Left lung (tissue), 10 donors: ENCODE results near the gene SDK1. TPM values are rescaled to one million over a fixed set of nuclear protein-coding genes. Genes with fewer than 3 reads are reported as not detected.

Experiments
- ATAC-seq: fragments of 200-7000 bp; cut with Tn5 transposase; one replicate; pipeline ENCODE4 v1.9.1; 2020; ENCODE audit warnings: moderate library complexity
- DNase-seq, 4 donors: peaks; one replicate each; pipeline ENCODE4 v3.0.0-alpha.2; 2013 to 2020
- H3K27ac ChIP-seq, 2 donors: fragments of 200-600 bp; sonication (generic) in 1 of 2; one replicate each; pipeline versions ENCODE4 v1.5.0 to v1.8.0; 2020 to 2021
- H3K27me3 ChIP-seq, 2 donors: fragments of 200-600 bp; sonication (generic) in 1 of 2; one replicate each; pipeline versions ENCODE4 v1.5.0 to v1.8.0; 2020 to 2021
- H3K36me3 ChIP-seq, 2 donors: fragments of 200-600 bp; sonication (generic) in 1 of 2; one replicate each; pipeline versions ENCODE4 v1.5.0 to v1.8.0; 2020 to 2021
- H3K4me1 ChIP-seq, 2 donors: fragments of 200-600 bp; one replicate each; pipeline ENCODE4 v1.8.0; 2021
- H3K4me3 ChIP-seq, 2 donors: fragments of 200-600 bp; sonication (generic) in 1 of 2; one replicate each; pipeline versions ENCODE4 v1.5.0 to v1.8.0; 2020 to 2021; ENCODE audit warnings: mild to moderate bottlenecking in 1 of 2
- H3K9me3 ChIP-seq, 2 donors: fragments of 200-600 bp; sonication (generic) in 1 of 2; one replicate each; pipeline versions ENCODE4 v1.5.0 to v1.8.0; 2020 to 2021
- intact Hi-C, 2 donors: fragments of 100-400 bp; cut with DNase I; formaldehyde crosslinking; loops; one replicate each; pipeline versions ENCODE4 v1.11.2 to v1.14.2; 2022
- polyA plus RNA-seq, 6 donors: library from polyadenylated mRNA; unstranded; fragments of 120-200 nt; gene quantifications; one replicate each; pipeline ENCODE4 v1.2.1, GENCODE V29; 2013; ENCODE audit not compliant: insufficient read length in 6 of 6
- total RNA-seq, 2 donors: library from RNA; stranded (reverse); fragmentation: NEBNext Ultra II Directional; extraction: Animal tissue kit (Norgen Biotek cat#: 25700); gene quantifications; one replicate each; pipeline ENCODE4 v1.2.1, GENCODE V29; 2021
- TF ChIP-seq, protein P1 (sequence below), 2 donors: fragments of 200-600 bp; sonication (generic) in 1 of 2; IDR thresholded peaks; one replicate each; pipeline versions ENCODE4 v1.5.0 to v1.8.0; 2021; ENCODE audit warnings: antibody characterized with exemption in 2 of 2
- donor health status: DM: no; HTN: yes; CAD: no.
- donor health status: DM: no; HTN: no; CAD: no.

Gene SDK1
- total and polyA plus RNA-seq, 8 donors = 5.5 to 17.6 (median 13.0) TPM

GRCh38 chr7:4138866-4139265, 837.8 kb downstream of the SDK1 start:
- Histone ChIP-seq H3K4me3 (no peak overlapping the region), H3K36me3 (no peaks in the 10 kb centered on the region), H3K9me3 (no peaks in the 10 kb centered on the region), H3K27me3 (peaks cover 0 to 5% of the 10 kb centered on the region in 2 donors), H3K4me1 (no peaks in the 10 kb centered on the region), H3K27ac (no peak overlapping the region)
- DNase-seq (peak in 1 of 4 donors; percentile 69), ATAC-seq (no peak)
- intact Hi-C loops = no loop called here
- TF ChIP-seq, protein P1, sequence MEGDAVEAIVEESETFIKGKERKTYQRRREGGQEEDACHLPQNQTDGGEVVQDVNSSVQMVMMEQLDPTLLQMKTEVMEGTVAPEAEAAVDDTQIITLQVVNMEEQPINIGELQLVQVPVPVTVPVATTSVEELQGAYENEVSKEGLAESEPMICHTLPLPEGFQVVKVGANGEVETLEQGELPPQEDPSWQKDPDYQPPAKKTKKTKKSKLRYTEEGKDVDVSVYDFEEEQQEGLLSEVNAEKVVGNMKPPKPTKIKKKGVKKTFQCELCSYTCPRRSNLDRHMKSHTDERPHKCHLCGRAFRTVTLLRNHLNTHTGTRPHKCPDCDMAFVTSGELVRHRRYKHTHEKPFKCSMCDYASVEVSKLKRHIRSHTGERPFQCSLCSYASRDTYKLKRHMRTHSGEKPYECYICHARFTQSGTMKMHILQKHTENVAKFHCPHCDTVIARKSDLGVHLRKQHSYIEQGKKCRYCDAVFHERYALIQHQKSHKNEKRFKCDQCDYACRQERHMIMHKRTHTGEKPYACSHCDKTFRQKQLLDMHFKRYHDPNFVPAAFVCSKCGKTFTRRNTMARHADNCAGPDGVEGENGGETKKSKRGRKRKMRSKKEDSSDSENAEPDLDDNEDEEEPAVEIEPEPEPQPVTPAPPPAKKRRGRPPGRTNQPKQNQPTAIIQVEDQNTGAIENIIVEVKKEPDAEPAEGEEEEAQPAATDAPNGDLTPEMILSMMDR (IDR thresholded peaks at IDR 0.05) = no peak

DNA sequence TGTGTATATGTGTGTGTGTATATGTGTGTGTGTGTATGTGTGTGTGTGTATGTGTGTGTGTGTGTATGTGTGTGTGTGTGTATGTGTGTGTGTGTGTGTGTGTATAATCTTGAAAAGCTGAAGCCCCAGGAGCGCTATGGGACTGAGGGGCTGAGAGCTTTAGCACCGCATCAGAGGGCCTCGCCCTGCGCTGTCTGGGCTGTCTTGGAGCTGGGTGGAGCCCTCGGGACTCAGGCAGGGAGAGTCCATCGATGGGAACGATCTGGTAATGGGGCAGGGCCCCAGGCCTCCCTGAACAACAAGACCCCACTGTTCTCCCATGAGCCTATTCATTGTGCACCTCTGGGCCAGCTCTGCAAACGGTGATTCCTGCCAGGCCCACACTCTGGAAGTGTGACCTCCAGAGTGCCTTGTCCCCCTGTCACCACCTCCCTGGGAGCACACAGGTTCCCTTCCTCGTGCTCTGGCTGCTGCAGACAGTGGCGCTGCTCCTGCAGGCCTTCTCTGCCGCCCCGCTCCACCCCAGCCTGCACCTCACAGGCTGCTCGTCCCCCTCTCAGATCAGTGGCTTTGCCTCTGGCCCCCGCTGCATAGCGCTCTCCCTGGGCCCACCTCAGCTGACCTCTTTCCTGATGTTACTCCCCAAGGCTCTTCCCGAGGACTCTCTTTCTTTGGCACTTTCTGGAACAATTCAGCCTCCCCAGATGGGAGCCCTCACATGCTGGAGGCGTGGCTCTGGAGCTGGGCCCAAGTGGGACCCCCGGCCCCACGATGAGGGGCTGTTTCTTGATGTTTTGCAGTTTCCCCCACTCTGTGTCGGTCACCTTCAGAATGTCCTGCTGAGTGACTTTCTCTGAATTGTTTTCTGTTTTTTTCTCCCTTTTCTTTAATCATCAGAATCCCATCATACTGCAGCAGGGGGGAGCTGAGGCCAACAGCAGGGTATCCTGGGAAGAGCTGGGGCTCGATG, 838.9 kb downstream of the SDK1 start:
- peak in 1 of 4 donors; percentile 3 for DNase-seq
- intact Hi-C loops = no loop called here

GRCh38 chr7:4140933-4141332, 839.9 kb downstream of the SDK1 start:
- H3K27me3 ChIP-seq = peaks cover 0 to 26% of the 10 kb centered on the region in 2 donors
- H3K4me3 ChIP-seq = no peak overlapping the region
- no peaks in the 10 kb centered on the region for H3K36me3 ChIP-seq
- DNase-seq (no peak), ATAC-seq (no peak)
- no peak overlapping the region for H3K27ac ChIP-seq
- H3K9me3 ChIP-seq = no peaks in the 10 kb centered on the region
- TF ChIP-seq, protein P1 (IDR thresholded peaks at IDR 0.05) = no peak
- H3K4me1 ChIP-seq = no peaks in the 10 kb centered on the region
- intact Hi-C loops = no loop called here

More for the DNA sequence above, 838.9 kb downstream of the SDK1 start:
- TF ChIP-seq, protein P1 (IDR thresholded peaks at IDR 0.05) = no peak
- no peaks in the 10 kb centered on the region for H3K36me3 ChIP-seq
- no peak for ATAC-seq
- H3K4me1 ChIP-seq = no peaks in the 10 kb centered on the region
- no peak overlapping the region for H3K27ac ChIP-seq
- peaks cover 0 to 16% of the 10 kb centered on the region in 2 donors for H3K27me3 ChIP-seq
- no peaks in the 10 kb centered on the region for H3K9me3 ChIP-seq
- no peak overlapping the region for H3K4me3 ChIP-seq

DNA sequence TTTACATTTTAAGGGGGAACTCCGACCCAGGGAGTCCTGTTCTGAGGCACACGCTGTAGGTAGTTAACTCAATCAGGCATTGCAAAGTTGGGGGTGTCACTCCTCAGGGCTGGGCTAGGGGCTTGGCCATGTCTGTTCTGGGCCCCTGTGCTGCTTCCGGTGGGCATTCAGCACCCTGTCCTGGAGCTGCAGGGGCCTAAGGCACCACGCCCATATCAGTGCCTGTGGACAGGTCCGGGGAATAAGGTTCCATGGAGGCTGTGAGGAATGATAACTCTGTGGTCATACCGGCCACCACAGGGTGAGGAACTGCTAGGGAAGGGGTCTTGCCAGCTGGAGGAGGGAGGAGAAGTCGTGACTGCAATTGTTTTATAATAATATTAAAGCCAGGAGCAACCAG, 842.0 kb downstream of the SDK1 start:
- H3K27ac ChIP-seq = no peak overlapping the region
- no peaks in the 10 kb centered on the region for H3K4me1 ChIP-seq
- TF ChIP-seq, protein P1 (IDR thresholded peaks at IDR 0.05) = no peak
- DNase-seq = no peak
- no peaks in the 10 kb centered on the region for H3K9me3 ChIP-seq
- ATAC-seq = no peak
- no peaks in the 10 kb centered on the region for H3K36me3 ChIP-seq
- intact Hi-C loops = no loop called here
- peaks cover 0 to 26% of the 10 kb centered on the region in 2 donors for H3K27me3 ChIP-seq
- no peak overlapping the region for H3K4me3 ChIP-seq

DNA sequence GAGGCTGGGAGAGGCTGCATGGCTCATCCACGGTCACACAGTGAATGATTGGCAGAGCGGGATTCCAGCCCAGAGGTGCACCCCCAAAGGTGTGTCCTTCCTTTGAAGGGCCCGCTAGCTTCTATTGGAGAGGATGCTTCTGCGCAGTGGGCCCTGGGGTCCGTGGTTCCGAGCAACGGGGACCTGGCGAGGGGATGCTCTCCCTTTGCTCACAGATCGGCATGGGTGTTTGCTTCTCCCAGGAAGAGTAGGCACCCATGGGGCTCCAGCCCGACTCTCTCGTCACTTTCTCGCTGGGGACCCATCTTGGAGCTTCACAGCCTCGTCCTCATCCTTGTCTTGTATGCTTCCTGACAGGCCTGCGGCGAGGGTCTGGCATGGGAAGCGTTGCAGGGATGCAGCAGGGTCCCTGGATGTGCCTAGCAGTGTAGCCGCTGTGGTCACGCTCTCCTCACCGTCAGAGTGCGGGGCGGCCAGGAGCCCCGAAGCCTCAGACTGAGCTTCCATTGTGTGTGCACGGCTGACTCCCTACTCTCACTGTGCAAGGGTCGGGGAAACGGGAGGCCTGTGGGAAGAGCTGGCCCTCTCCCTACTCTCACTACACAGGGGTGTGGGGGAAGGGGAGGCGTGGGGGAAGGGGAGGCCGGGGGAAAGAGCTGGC, 842.6 kb downstream of the SDK1 start:
- Histone ChIP-seq H3K9me3 (no peaks in the 10 kb centered on the region), H3K27me3 (peaks cover 0 to 26% of the 10 kb centered on the region in 2 donors), H3K4me1 (no peaks in the 10 kb centered on the region), H3K36me3 (no peaks in the 10 kb centered on the region), H3K27ac (no peak overlapping the region), H3K4me3 (no peak overlapping the region)
- ATAC-seq (no peak), DNase-seq (no peak)
- intact Hi-C loops = no loop called here
- TF ChIP-seq, protein P1 (IDR thresholded peaks at IDR 0.05) = no peak
